HCT116 (cell line): ENCODE measurements around the gene RAB30.

Experiments
- ATF3 ChIP-seq: IDR thresholded peaks from 2 replicates; pipeline ENCODE4 v1.6.1; 2012
- CEBPB ChIP-seq: IDR thresholded peaks from 2 replicates; pipeline ENCODE4 v1.6.1; 2012; ENCODE audit warnings: low read depth
- CTCF ChIP-seq, 3 experiments: fragments of 200-600 bp in 1 of 3; sonication (generic) in 1 of 3; IDR thresholded peaks in 2 of 3; conservative IDR thresholded peaks in 1 of 3; 2 replicates each; pipeline ENCODE4 v1.5.1; 2012 to 2017; ENCODE audit warnings: low read depth in 2 of 3, low read length in 2 of 3, antibody characterized with exemption in 1 of 3, borderline replicate concordance in 1 of 3, control low read depth in 1 of 3, mild to moderate bottlenecking in 1 of 3, mixed read lengths in 1 of 3, mixed run types in 1 of 3, moderate library complexity in 1 of 3; ENCODE audit not compliant: insufficient read depth in 1 of 3
- EGR1 ChIP-seq: IDR thresholded peaks from 2 replicates; pipeline ENCODE4 v1.6.1; 2012; ENCODE audit warnings: low read depth
- EZH2 ChIP-seq: fragments of 200-600 bp; sonication (generic); IDR thresholded peaks from 2 replicates; pipeline ENCODE4 v1.6.1; 2017; ENCODE audit warnings: antibody characterized with exemption, mixed run types
- EZH2phosphoT487 ChIP-seq: fragments of 200-600 bp; IDR thresholded peaks from 2 replicates; pipeline ENCODE4 v1.6.1; 2018; ENCODE audit warnings: antibody characterized with exemption, borderline replicate concordance
- JUND ChIP-seq: IDR thresholded peaks from 2 replicates; pipeline ENCODE4 v1.6.1; 2012
- MAX ChIP-seq: IDR thresholded peaks from 2 replicates; pipeline ENCODE4 v1.6.1; 2012
- POLR2A ChIP-seq: IDR thresholded peaks from 2 replicates; pipeline ENCODE4 v1.7.0; 2011; ENCODE audit warnings: borderline replicate concordance; ENCODE audit not compliant: insufficient read depth, insufficient read length; ENCODE audit errors: extremely low read depth
- POLR2AphosphoS5 ChIP-seq: IDR thresholded peaks from 2 replicates; pipeline ENCODE4 v1.6.1; 2011; ENCODE audit warnings: mild to moderate bottlenecking, low read depth, low read length, moderate library complexity
- RAD21 ChIP-seq: IDR thresholded peaks from 2 replicates; pipeline ENCODE4 v1.6.1; 2012; ENCODE audit warnings: low read depth, mild to moderate bottlenecking
- REST ChIP-seq: IDR thresholded peaks from 2 replicates; pipeline ENCODE4 v1.6.1; 2012; ENCODE audit warnings: low read depth
- YY1 ChIP-seq: IDR thresholded peaks from 2 replicates; pipeline ENCODE4 v1.6.1; 2011; ENCODE audit warnings: low read length, low read depth, moderate library complexity, mild to moderate bottlenecking; ENCODE audit not compliant: insufficient replicate concordance; ENCODE audit errors: extremely low read depth
- ZNF274 ChIP-seq: fragments of 200-500 bp; sonication (Bioruptor generic); IDR thresholded peaks from 2 replicates; pipeline ENCODE4 v1.6.1; 2014; ENCODE audit warnings: mild to moderate bottlenecking, low read depth, low read length, inconsistent platforms

GRCh38 chr11:83072350-83073242, 899 bp upstream of the RAB30 start:
- no peak for TF ChIP-seq RAD21
- TF ChIP-seq CTCF (IDR thresholded peaks at IDR 0.05 in 2 of 3, conservative IDR thresholded peaks at IDR 0.05 in 1 of 3; ENCODE audit: borderline replicate concordance in 1 of 3, insufficient read depth in 1 of 3, low read depth in 2 of 3, low read length in 2 of 3), result no peak
- no peak for TF ChIP-seq ATF3
- TF ChIP-seq EZH2, result no peak
- TF ChIP-seq CEBPB, result no peak
- no peak for TF ChIP-seq POLR2A
- no peak for TF ChIP-seq POLR2AphosphoS5
- TF ChIP-seq YY1, result no peak
- TF ChIP-seq REST, result no peak
- no peak for TF ChIP-seq JUND
- TF ChIP-seq ZNF274, result no peak
- no peak for TF ChIP-seq MAX
- no peak for TF ChIP-seq EZH2phosphoT487
- no peak for TF ChIP-seq EGR1
